ENCODE measurements around the gene CSNK2B. TPM values are rescaled to one million over a fixed set of nuclear protein-coding genes. Genes with fewer than 3 reads are reported as not detected.
"Not testable (repeated sequence)": the region's sequence is repeated elsewhere in the genome, so short reads cannot be mapped to it uniquely, and the experiment has no call there.

Gene CSNK2B
- total RNA-seq, 1 donor from 2014 or later, result 163 TPM

- no peak for TF ChIP-seq CTCF (IDR thresholded peaks at IDR 0.05)
- H3K36me3 Mint-ChIP-seq (ENCODE audit: unreplicated experiment), result peaks cover 2% of the 10 kb centered on the region
- peaks cover 18% of the 10 kb centered on the region for H3K4me1 Mint-ChIP-seq (ENCODE audit: unreplicated experiment)
- no peaks in the 10 kb centered on the region for H3K27me3 Mint-ChIP-seq (ENCODE audit: unreplicated experiment)
- no peak overlapping the region for H3K27ac Mint-ChIP-seq (ENCODE audit: unreplicated experiment)
- DNase-seq (ENCODE audit: extremely low spot score, unreplicated experiment), result no peak
- no peaks in the 10 kb centered on the region for H3K9me3 Mint-ChIP-seq (ENCODE audit: unreplicated experiment)
- no peak overlapping the region for H3K4me3 Mint-ChIP-seq (ENCODE audit: unreplicated experiment)
Measured at GRCh38 chr6:31705931-31706330, 40.1 kb downstream of the CSNK2B start.

- Mint-ChIP-seq H3K27me3 (ENCODE audit: unreplicated experiment) (no peaks in the 10 kb centered on the region), H3K9me3 (ENCODE audit: unreplicated experiment) (no peaks in the 10 kb centered on the region), H3K27ac (ENCODE audit: unreplicated experiment) (no peak within 1 kb of the TSS), H3K4me1 (ENCODE audit: unreplicated experiment) (peaks cover 11% of the 10 kb centered on the region), H3K4me3 (ENCODE audit: unreplicated experiment) (no peak within 1 kb of the TSS), H3K36me3 (ENCODE audit: unreplicated experiment) (no peaks in the 10 kb centered on the region)
- TF ChIP-seq CTCF (IDR thresholded peaks at IDR 0.05), result no peak
- no peak for DNase-seq (ENCODE audit: extremely low spot score, unreplicated experiment)
Measured at GRCh38 chr6:31706599-31706998, 40.7 kb downstream of the CSNK2B start, which contains the start of gene LY6G6F. Gene LY6G6F (plus strand): TSS chr6:31706866. CDS start chr6:31706907, 41 bp downstream.

GRCh38 chr6:31707701-31708100 lies 41.8 kb downstream of the CSNK2B start:
- H3K4me1 Mint-ChIP-seq (ENCODE audit: unreplicated experiment), result peaks cover 5% of the 10 kb centered on the region
- no peak overlapping the region for H3K27ac Mint-ChIP-seq (ENCODE audit: unreplicated experiment)
- no peak overlapping the region for H3K4me3 Mint-ChIP-seq (ENCODE audit: unreplicated experiment)
- TF ChIP-seq CTCF (IDR thresholded peaks at IDR 0.05), result no peak
- H3K9me3 Mint-ChIP-seq (ENCODE audit: unreplicated experiment), result no peaks in the 10 kb centered on the region
- DNase-seq (ENCODE audit: extremely low spot score, unreplicated experiment), result no peak
- H3K36me3 Mint-ChIP-seq (ENCODE audit: unreplicated experiment), result no peaks in the 10 kb centered on the region
- H3K27me3 Mint-ChIP-seq (ENCODE audit: unreplicated experiment), result peaks cover 4% of the 10 kb centered on the region

- Mint-ChIP-seq H3K36me3 (ENCODE audit: unreplicated experiment) (no peaks in the 10 kb centered on the region), H3K27me3 (ENCODE audit: unreplicated experiment) (peaks cover 4% of the 10 kb centered on the region), H3K4me3 (ENCODE audit: unreplicated experiment) (no peak overlapping the region), H3K27ac (ENCODE audit: unreplicated experiment) (no peak overlapping the region), H3K4me1 (ENCODE audit: unreplicated experiment) (peaks cover 5% of the 10 kb centered on the region), H3K9me3 (ENCODE audit: unreplicated experiment) (no peaks in the 10 kb centered on the region)
- no peak for TF ChIP-seq CTCF (IDR thresholded peaks at IDR 0.05)
- DNase-seq (ENCODE audit: extremely low spot score, unreplicated experiment), result no peak
Measured at GRCh38 chr6:31708224-31708623, 42.3 kb downstream of the CSNK2B start.

GRCh38 chr6:31709157-31709556 lies 43.3 kb downstream of the CSNK2B start:
- not testable (repeated sequence) for DNase-seq (ENCODE audit: extremely low spot score, unreplicated experiment); H3K4me1 Mint-ChIP-seq (ENCODE audit: unreplicated experiment)

More at GRCh38 chr6:31709157-31709556, 43.3 kb downstream of the CSNK2B start:
- not testable (repeated sequence) for H3K27me3 Mint-ChIP-seq (ENCODE audit: unreplicated experiment); H3K4me3 Mint-ChIP-seq (ENCODE audit: unreplicated experiment); H3K27ac Mint-ChIP-seq (ENCODE audit: unreplicated experiment); H3K9me3 Mint-ChIP-seq (ENCODE audit: unreplicated experiment); H3K36me3 Mint-ChIP-seq (ENCODE audit: unreplicated experiment)

Data from osteocyte (in vitro differentiated cells).